Measurements from ENCODE around the gene USH2A. TPM values are rescaled to one million over a fixed set of nuclear protein-coding genes. Genes with fewer than 3 reads are reported as not detected.

Gene USH2A
- polyA plus RNA-seq, 1 donor: 0.05 TPM

DNA sequence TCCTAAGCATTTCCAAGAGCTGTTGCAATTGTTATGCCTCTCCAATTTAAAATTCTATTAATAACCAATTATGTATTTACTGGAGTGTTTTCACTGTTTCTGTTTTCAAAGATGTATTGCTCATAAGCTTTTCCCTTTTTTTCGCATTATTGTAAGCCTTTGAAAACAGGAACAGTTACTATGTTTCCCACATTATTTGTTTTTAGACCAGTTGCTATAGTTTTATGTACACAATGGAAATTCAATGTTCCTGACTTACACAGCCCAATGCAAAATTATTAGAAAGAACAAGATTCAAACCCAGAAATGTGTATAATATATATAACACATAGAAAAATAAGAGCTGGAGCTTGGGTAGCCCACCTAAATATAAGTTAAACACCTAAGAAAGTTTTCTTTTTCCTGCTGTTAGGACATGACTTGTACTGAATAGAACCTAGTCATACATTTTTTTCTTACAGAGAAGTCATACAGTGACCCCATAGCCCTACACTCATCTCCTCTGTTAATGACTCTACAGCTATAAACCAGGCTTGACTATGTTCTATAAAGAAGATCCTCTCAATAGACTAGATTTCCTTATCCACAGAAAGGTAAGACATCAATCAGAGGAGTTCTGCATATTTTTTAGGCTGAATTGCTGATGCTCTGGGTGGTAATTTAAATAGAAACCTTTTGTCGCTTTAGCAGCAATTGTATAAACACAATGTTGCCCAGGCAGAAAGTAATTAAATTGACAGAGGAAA is 299.6 kb downstream of the USH2A start:
- DNase-seq: no peak

DNA sequence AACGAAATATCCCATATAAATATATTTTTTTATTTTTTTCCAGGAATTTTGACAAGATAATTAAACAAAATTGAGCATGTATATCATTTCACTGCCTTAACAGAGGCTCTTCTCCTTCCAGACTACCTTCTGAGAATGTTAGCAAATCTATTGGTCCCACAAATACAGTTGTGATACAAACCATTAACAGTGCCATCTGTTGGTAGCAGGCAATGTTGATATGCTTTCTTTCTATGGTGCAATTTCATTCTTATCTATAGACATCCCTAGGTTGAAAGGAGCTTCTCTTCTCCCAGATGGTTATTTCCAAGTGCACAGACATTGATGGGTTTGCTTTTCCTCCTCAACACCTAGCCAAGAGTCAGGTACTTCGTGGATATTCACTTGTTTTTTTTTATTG is 303.6 kb downstream of the USH2A start:
- DNase-seq: no peak

DNA sequence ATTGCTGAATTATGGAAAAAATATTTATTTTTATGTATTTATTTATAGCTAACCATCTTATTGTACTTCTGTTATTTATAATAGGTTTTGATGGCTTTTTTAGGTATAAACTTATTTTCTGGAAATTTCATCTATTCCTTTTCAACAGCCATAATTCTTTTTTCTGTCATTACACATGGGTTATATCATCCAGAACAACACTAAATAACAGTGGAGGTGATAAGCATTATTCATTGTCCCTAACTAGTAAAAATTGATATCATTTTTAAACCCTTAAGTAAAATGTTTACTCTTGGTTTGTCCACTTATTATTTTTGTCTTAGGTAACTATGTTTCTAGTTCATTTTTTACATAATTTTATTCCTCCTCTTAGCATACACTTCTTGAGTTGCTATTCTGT is 309.1 kb downstream of the USH2A start:
- DNase-seq: no peak

DNA sequence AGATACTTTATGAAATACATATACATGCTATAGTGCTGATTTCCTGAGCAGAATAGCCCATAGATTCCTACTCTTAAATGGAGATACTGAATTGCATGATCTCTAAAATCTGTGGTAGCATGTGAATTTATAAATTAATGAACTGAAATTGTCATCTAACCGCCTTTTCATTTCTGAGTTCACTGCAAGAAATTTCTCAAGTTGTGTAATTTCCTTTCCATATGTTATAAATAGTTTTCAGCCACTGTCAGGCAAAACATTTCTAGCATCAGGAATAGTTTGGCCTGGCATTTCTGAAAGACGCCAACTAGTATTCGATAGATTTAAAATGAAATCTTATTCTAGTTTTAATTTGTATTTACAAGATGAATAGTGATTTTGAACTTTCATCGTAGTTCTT is 310.1 kb downstream of the USH2A start:
- DNase-seq: no peak

DNA sequence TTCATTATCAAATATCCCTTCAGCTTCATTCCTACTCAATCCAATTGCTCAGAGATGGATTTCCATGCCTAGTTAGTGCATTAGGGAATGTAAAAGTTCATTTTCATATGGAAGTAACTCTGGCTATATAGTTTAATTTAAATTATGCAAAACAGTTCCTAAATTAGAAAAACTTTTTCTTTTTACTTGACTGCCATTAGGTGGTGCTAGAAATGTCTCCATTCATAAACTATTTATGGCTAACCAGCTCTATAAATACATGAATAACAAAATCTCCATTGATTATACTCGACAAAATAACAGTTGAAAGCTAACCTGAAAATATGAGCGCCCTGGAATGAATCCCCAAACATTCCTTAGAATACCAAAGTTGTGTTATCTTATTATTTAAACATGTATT is 311.4 kb downstream of the USH2A start:
- no peak for DNase-seq

DNA sequence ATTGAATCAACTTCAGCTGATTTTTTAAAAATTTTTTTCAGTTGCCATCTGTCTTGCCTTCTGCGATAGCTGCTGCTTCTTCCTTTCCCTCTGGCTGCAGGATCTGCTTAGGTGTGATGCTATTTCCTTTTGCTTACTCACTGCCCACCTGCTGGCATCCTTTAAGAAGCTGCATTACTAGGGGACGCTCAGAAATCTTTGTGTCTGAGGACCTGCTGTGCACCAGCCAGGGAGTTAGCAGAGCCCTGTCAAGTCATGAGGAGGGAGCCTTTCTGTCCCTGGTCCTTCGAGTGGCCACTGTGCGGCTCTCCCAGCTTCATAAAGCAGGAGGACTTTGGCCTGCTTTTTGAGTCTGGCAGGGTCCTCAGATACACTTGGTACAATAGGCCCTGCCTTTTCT is 327.8 kb downstream of the USH2A start:
- no peak for DNase-seq

DNA sequence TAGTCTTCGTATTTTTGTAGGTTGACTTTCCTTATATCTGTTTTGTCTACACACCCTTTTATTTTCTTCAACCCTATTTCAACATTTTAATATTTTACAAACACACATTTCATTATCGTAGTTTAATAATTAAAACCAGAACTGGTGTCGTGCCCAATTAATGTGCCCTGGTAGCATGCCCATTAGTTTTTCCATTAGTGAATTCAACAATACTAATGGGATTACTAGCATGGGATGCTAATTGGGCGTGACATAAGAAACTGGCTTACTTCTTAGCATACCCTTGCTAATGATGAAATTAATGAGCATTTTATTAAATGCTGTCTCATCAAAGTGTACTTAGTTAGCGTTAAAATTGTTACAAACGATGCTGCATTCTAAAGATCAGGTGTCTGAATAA is 332.7 kb downstream of the USH2A start:
- no peak for DNase-seq

DNA sequence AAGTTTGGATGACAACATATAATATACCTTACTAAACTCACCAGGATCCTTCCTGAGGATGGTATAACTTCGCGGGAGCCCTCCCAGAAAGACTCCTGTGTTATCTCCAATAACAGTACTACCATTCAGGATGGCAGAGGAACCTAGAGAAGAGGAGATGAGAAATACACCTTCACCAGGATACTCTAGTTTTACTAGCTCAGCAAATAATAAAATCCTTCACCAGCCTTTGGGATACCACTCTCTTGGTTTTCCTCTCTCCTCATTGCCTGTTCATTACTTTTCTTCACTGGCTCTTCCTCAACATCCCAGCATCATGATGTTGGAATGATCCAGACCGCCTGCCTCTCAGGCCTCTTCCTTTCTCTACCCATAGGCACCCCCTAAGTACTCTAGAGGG is 336.6 kb downstream of the USH2A start:
- DNase-seq: no peak

DNA sequence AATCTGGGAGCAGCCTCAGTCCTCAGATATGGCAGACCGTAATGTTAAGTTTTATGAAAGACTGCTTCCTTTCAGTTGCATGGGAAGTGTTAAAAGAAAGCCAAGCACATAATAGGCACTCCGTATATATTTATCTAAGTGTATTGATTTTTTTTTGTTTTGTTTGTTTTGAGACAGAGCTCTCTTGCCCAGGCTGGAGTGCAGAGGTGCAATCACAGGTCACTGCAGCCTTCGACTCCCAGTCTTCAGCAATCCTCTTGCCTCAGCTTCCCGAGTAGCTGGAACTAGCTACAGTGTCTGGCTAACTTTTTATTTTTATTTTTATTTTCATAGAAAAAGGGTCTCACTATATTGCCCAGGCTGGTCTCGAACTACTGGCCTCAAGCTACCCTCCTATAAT is 341.8 kb downstream of the USH2A start:
- no peak for DNase-seq

DNA sequence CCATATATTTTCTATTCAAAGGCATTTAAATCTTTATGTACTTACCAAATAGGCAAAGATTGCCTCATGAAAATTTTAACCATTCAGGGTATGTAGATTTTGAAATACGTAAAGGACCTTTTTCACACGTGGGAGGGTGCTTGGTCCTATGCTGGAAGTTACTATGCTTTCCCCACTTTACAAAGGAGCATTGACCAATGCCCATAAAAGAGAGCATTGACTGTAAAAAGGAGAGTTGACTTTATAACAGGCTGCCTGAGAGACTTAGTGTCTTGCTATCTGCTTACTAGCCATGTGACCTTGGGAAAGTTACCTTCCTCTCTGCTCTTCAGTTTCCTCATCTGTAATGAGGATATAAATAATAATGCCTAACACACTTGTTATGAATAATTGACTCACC is 346.5 kb downstream of the USH2A start:
- no peak for DNase-seq

DNA sequence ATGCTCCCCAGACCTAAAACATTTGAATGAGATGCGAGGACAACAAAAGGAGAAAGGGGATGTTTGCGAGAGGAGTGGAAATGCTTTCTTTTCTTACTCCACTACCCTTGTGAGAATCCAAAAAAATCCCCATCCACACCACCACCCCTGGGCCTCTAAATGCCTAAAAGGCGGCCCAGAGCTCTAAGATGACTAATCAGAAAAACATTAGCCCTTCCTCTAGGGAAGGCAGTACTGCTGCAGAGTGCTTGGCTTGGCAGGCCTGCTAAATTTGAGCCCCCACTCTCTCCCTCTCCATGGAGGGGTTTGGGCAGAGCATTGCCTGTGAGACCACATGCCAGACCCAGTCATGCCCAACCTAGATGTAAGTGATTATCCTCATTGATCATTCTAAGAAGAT is 347.9 kb downstream of the USH2A start:
- DNase-seq: no peak

DNA sequence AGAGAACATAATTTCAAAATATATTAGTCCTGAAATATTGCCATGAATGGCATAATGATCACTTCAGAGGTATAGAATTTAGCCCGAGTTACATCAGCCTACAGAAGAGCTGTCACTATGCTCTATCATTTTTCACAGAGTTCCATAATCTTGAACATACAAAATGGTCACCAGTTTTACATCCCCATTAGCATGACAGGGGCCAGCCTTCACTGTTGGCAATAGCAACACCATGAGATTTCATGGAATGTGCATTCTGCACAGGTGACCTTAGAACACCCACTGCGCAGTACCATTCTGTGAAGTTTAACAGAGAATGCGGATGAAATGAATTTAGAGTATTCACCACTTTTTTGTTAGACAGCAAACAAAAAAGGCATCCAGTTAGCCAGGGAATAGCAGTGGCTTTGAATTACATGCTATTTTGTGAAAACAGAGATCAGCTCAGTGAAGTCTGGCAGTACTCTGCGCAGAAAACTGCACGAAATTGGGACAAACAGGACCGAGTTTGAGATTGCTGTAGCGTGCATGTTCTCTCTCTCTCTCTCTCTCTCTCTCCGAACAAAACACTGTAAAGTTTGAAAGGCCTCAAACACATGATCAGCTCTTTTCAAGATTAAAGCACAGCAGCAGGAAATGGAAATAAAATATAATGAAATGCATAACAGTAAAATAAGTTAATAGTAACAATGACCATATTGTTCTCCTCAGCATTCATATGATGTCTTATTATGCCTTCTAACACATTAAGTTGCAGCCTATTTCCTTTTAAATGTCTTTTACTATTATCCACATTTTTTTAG is 349.3 kb downstream of the USH2A start:
- no peak for DNase-seq

DNA sequence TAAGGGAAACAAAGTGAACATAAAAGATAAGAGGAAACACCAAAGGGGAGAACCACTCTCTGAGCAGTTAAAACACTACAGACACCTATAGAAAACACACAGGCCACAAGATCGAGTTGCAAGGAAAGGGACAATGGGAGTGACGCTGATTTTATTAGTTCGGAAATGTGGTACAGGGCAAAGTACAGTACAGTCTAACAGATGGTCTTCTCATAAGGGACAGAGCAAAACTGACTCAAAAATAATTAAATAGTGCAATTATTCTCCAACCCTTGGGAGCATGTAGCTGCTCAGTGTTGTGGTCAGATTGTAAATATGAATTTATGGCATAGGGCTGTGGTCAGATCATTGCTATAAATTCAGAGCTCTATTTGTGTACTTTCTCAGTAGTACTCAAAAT is 352.0 kb downstream of the USH2A start:
- no peak for DNase-seq

DNA sequence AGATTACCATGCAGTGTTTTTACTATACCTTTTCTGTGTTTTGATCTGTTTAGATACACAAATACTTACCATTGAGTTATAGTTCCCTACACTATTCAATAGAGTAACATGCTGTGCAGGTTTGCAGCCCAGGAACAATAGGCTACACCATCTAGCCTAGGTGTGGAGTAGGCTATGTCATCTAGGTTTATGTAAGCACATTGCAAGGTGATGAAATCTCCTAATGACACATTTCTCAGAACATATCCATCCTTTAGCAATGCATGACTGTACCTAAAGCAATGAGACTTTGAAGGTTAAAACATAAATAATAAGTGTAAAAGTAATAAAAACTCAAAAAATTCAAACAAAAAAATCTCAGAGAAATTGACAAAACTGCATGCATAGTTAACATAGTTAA is 358.6 kb downstream of the USH2A start:
- no peak for DNase-seq

DNA sequence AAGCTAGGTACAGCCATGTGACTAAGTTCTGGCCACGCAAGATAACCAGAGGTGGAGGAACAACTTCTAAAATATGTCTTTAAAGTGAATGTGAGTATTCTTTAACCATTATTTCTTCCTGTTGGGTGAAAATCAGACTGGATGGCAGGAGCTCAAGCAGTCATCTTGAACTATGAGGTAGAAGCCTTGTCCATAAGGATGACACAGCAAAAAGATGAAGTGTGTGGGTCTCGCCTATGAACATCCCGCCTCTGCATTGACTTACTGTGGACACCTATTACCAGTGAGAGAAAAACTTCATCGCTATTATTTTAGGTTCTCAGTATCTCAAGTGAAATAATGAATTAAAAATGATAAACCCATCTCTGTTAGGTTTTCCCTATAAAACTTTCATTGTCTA is 365.3 kb downstream of the USH2A start:
- DNase-seq: no peak

DNA sequence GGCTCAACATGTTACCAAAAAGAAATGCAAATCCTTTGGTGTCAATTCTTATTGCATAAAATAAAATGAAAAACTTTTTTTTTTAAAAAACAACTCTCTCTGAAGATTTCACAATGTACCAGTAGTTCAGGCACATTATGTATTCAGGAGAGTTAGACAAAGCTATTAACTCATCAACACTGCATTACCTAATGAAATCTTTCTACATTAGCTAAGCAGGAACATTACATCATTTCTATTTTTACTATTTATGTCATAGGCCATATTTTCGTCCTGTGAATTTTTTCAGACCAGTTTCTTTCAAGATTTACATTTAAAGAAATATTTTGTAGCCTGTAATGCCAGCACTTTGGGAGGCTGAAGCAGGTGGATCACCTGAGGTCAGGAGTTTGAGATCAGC is 366.2 kb downstream of the USH2A start:
- DNase-seq: no peak

DNA sequence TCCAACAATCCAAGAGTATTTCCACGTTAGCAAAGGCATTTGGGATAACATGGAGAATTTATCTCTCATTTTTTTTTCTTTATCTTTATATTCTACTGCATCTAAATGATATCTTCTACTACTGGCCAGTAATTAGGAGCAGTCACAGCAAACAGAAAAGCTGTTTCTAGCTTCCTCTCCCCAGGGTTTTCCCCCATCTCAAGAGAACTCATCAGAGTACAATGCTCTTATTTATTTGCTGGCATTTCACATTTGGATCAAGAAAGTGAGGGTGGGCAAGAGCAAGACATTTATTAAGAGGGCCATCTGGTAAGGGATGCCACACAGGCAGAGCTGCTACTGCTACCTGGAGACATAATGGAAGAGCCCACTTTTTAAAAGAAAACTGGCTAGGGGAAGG is 368.2 kb downstream of the USH2A start:
- no peak for DNase-seq

DNA sequence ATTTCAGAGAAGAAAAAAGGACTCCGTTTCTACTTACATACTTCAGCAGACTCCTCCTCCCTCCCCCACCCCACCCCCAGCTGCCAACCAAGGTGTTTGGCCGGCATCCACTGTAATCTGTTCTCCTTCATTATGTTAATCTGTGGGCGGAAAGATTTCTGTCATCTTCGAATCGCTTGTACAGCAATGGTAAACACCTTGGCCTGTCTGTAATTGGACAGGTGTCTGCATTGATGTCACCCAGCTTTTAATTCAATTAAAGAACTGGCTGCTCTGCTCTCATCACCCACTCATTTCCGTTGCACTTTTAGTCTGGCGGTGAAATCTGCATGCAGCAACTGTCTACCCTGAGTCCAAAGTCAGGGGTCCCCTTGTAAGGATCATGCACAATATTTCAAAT is 368.6 kb downstream of the USH2A start:
- no peak for DNase-seq

DNA sequence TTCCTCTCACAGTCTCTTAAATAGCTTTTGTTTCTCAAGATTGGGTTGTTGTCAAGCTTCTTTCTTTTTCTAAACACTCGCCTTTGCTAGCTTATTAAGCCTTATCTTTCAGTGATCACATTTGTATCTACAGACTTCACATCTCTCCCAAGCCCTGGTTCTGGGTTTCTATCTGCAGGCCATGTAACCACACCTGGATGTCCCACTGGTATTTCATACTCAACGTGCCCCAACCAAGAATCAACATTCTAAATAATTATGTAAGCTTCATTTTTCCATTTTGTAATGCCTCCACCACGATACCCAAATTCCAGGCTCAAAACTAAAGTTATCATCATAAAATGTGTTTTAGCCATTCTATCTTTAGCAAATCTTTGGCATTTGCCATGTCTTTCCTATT is 372.2 kb downstream of the USH2A start:
- no peak for DNase-seq

DNA sequence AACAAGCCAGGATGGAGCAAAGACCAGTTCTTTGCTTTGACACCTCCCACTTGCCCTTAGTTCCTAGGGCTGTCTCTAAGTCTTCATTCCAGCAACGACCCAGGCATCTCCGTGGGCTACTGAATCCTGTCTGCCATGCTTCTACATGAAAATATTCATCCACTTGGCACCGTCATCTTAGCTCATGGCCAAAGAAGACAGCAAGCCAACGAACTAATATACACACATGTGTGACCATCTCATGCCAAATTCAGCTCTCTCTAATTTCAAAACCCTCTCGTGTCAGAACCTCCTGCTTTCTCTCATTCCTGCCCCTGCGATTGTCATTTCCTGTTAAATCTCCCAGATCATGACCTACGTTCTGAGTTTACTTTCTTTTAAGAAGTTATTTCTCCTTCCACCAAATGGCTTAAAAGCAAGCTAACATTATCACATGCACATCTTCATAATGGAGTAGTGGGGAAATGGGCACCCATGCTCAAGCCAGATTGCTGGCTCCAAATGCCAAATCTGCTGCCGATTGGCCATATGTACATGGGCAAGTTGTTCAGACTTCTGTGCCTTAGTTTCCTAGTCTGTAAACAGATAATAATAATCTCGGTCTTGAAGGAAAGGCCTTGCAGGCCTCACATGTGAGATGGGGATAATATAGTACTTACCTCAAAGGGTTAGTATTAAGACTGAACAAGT is 373.4 kb downstream of the USH2A start:
- DNase-seq: peak; percentile 8

DNA sequence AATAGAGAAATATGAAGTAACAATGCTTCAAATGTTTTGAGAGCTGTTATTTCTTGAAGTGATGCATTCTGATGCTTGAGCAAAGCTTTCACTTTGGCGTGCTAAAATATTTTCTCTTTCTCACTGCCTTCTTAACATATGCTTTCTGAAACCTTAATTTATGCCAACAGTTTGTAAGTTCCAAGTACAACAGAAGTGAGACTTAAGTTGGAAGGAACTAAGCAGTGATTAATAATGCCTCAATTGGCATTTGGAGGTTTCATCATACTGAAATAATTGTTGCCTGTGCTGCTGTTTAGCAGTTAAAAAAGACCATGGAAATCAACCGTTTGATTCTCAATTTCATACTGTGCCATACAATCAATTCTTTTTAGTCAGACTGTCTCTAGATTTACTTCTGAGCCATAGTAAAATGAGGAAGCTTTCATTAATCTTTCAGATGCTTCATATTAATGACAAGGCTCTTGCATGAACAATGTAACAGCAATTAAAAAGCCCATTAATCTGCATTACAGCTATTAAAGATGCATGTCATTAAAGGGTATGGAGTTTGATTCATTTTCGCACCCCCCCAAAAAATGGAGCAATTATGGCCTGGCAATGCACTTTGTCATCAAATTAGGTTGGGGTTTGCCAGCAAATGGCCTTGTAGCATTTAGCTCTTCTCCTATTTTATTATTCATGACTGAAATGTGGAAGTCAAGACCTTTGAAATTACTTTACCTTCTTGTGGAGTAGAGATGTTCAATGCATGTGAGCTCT is 375.3 kb downstream of the USH2A start:
- no peak for DNase-seq

DNA sequence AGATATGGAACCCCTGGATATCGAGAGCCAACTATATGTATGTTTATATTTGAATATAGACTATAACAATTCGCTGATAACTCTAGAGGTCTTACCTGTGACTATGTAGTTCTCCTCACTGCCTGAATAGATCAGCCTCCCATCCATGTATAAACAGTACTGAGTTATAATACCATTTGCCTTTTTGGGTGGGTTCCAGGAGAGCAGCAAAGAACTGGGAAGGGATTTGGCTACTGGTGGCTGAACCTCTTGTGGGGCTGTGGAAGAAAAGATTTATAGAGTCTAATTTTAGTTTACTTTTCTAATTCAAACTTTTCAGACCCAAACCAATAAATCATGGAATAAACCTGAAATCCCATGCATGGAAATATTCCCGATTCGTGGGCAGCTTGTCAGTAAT is 376.9 kb downstream of the USH2A start:
- DNase-seq: no peak

DNA sequence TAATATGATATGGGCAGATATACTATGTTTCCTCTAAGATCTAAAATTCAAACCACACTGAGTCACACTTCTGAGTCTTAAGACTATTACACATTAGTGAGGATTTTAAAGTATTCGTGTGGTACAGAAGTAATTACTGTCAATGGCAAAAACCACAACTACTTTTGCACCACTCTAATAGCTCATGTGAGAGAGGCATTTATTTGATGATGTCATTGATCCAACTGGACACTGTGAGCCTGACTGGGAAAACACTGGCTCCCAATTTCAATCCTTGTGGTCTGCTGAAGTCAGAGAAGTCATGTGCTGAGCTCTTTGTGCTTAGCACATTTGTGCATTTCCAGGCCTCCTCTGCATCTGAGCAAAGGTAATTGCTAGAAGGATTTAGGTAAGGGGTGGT is 377.8 kb downstream of the USH2A start:
- no peak for DNase-seq
